Measurements from ENCODE around the gene HOMER1. TPM values are rescaled to one million over a fixed set of nuclear protein-coding genes. Genes with fewer than 3 reads are reported as not detected.

Gene HOMER1
- total and polyA plus RNA-seq, 9 of the 15 experiments (the other 6 are each of a cell fraction or from before 2014, with no cell fraction given) = 6.3 to 39.9 (median 9.9) TPM

- TF ChIP-seq MGA (IDR thresholded peaks at IDR 0.05) (peak; percentile 33; the same call in 1 of the 2 replicates), CEBPG (CRISPR knock-in tag; IDR thresholded peaks at IDR 0.05) (no peak), CEBPG (tag; conservative IDR thresholded peaks at IDR 0.05 in 1 of 2, IDR thresholded peaks at IDR 0.05 in 1 of 2) (0 out of 4 replicates have a peak, but pooled peaks have one; percentile 5 to 13), TAF9B (IDR thresholded peaks at IDR 0.05; ENCODE audit: partially characterized antibody) (no peak), SNAPC5 (CRISPR knock-in tag; IDR thresholded peaks at IDR 0.05) (no peak), NR2C2 (CRISPR knock-in tag; IDR thresholded peaks at IDR 0.05) (no peak), NR2C2 (tag; IDR thresholded peaks at IDR 0.05) (peak; percentile 24; the same call in 1 of the 2 replicates), ZNF764 (CRISPR knock-in tag; IDR thresholded peaks at IDR 0.05; ENCODE audit: low read depth) (no peak)
Measured at GRCh38 chr5:79561525-79561893, 47.6 kb upstream of the HOMER1 start (continued).
